HL-60 (cell line): ENCODE results near the gene RAP2C.

Experiments
- DNase-seq, 2 experiments: peaks; one replicate each; pipeline ENCODE4 v3.0.0-alpha.2; 2010 to 2020; ENCODE audit warnings: low read depth in 1 of 2, low spot score in 1 of 2
- H3K27ac ChIP-seq: fragments of 250-450 bp; sonication (Bioruptor Pico); replicated peaks from 2 replicates; pipeline ENCODE4 v1.5.1; 2020; ENCODE audit warnings: mild to moderate bottlenecking, moderate library complexity
- H3K27me3 ChIP-seq: fragments of 250-450 bp; sonication (Bioruptor Pico); 2 replicates; pipeline ENCODE4 v1.5.1; 2021; ENCODE audit warnings: mild to moderate bottlenecking, moderate library complexity; ENCODE audit not compliant: insufficient read depth, poor library complexity, severe bottlenecking
- H3K4me3 ChIP-seq: replicated peaks from 2 replicates; pipeline ENCODE4 v1.5.1; 2011; ENCODE audit warnings: mild to moderate bottlenecking, control low read depth, low read length; ENCODE audit not compliant: insufficient read depth
- GABPA ChIP-seq: IDR thresholded peaks from 2 replicates; pipeline ENCODE4 v1.6.1; 2012; ENCODE audit warnings: low read depth
- POLR2AphosphoS5 ChIP-seq: IDR thresholded peaks from 2 replicates; pipeline ENCODE4 v1.6.1; 2012; ENCODE audit warnings: low read depth
- SPI1 ChIP-seq: IDR thresholded peaks from 2 replicates; pipeline ENCODE4 v1.6.1; 2012; ENCODE audit warnings: low read depth, mild to moderate bottlenecking, borderline replicate concordance
- TF ChIP-seq, protein P1 (sequence below): IDR thresholded peaks from 2 replicates; pipeline ENCODE4 v1.6.1; 2012; ENCODE audit warnings: low read depth; ENCODE audit not compliant: insufficient replicate concordance
- TF ChIP-seq, protein P2 (sequence below): IDR thresholded peaks from one replicate; pipeline ENCODE4 v1.5.1; 2011; ENCODE audit warnings: low read length, control low read depth, inconsistent platforms; ENCODE audit not compliant: insufficient read depth

RAP2C gene

GRCh38 chrX:132235488-132235887 is 16.2 kb upstream of the RAP2C start:
- no peak for DNase-seq
- Histone ChIP-seq H3K27me3 (no peaks in the 10 kb centered on the region), H3K4me3 (no peak overlapping the region), H3K27ac (no peak overlapping the region)
- TF ChIP-seq, protein P1, sequence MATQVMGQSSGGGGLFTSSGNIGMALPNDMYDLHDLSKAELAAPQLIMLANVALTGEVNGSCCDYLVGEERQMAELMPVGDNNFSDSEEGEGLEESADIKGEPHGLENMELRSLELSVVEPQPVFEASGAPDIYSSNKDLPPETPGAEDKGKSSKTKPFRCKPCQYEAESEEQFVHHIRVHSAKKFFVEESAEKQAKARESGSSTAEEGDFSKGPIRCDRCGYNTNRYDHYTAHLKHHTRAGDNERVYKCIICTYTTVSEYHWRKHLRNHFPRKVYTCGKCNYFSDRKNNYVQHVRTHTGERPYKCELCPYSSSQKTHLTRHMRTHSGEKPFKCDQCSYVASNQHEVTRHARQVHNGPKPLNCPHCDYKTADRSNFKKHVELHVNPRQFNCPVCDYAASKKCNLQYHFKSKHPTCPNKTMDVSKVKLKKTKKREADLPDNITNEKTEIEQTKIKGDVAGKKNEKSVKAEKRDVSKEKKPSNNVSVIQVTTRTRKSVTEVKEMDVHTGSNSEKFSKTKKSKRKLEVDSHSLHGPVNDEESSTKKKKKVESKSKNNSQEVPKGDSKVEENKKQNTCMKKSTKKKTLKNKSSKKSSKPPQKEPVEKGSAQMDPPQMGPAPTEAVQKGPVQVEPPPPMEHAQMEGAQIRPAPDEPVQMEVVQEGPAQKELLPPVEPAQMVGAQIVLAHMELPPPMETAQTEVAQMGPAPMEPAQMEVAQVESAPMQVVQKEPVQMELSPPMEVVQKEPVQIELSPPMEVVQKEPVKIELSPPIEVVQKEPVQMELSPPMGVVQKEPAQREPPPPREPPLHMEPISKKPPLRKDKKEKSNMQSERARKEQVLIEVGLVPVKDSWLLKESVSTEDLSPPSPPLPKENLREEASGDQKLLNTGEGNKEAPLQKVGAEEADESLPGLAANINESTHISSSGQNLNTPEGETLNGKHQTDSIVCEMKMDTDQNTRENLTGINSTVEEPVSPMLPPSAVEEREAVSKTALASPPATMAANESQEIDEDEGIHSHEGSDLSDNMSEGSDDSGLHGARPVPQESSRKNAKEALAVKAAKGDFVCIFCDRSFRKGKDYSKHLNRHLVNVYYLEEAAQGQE: no peak
- TF ChIP-seq GABPA: no peak
- TF ChIP-seq SPI1: no peak
- TF ChIP-seq, protein P2, sequence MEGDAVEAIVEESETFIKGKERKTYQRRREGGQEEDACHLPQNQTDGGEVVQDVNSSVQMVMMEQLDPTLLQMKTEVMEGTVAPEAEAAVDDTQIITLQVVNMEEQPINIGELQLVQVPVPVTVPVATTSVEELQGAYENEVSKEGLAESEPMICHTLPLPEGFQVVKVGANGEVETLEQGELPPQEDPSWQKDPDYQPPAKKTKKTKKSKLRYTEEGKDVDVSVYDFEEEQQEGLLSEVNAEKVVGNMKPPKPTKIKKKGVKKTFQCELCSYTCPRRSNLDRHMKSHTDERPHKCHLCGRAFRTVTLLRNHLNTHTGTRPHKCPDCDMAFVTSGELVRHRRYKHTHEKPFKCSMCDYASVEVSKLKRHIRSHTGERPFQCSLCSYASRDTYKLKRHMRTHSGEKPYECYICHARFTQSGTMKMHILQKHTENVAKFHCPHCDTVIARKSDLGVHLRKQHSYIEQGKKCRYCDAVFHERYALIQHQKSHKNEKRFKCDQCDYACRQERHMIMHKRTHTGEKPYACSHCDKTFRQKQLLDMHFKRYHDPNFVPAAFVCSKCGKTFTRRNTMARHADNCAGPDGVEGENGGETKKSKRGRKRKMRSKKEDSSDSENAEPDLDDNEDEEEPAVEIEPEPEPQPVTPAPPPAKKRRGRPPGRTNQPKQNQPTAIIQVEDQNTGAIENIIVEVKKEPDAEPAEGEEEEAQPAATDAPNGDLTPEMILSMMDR: no peak
- no peak for TF ChIP-seq POLR2AphosphoS5

DNA sequence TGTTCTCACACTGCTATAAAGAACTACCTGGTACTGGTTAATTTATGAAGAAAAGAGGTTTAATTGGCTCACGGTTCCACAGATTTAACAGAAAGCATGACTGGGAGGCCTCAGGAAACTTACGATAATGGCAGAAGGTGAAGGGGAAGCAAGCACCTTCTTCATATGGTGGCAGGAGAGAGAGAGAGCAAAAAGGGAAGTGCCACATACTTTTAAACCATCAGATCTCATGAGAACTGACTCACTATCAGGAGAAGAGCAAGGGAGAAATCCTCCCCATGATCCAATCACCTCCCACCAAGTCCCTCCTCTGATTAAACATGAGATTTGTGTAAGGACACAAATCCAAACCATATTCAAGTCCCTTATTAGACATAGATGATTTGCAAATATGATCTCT is 12.3 kb upstream of the RAP2C start:
- no peaks in the 10 kb centered on the region for H3K27me3 ChIP-seq
- TF ChIP-seq, protein P2: no peak
- TF ChIP-seq SPI1: peak; percentile 85
- no peak for TF ChIP-seq POLR2AphosphoS5
- H3K4me3 ChIP-seq: no peak overlapping the region
- H3K27ac ChIP-seq: no peak overlapping the region
- DNase-seq: peak in 1 of 2 experiments; percentile 24

- Histone ChIP-seq H3K27me3 (no peaks in the 10 kb centered on the region), H3K4me3 (no peak overlapping the region), H3K27ac (no peak overlapping the region)
- DNase-seq: peak in 1 of 2 experiments; percentile 10
- no peak for TF ChIP-seq GABPA
- TF ChIP-seq, protein P1: no peak
- TF ChIP-seq, protein P2: no peak
- TF ChIP-seq SPI1: no peak
- no peak for TF ChIP-seq POLR2AphosphoS5
Observed at GRCh38 chrX:132227383-132228112, 8.3 kb upstream of the RAP2C start.
